ENCODE results near the gene SLC5A5. TPM values are rescaled to one million over a fixed set of nuclear protein-coding genes. Genes with fewer than 3 reads are reported as not detected.

SLC5A5 gene
- total and polyA plus RNA-seq, 10 of the 15 experiments (the other 5 are each of a cell fraction or from before 2014, with no cell fraction given): 0.02 to 0.08 (median 0.05) TPM; not detected in 3

GRCh38 chr19:17836530-17836929 lies 35.2 kb upstream of the SLC5A5 start (continued):
- no peak for TF ChIP-seq CEBPZ (IDR thresholded peaks at IDR 0.05; ENCODE audit: low read depth, low read length)
- TF ChIP-seq SP1 (IDR thresholded peaks at IDR 0.05; ENCODE audit: low read depth, low read length): no peak
- TF ChIP-seq NBN (IDR thresholded peaks at IDR 0.05): no peak
- no peak for TF ChIP-seq RELB (IDR thresholded peaks at IDR 0.05; ENCODE audit: low read depth)
- no peak for TF ChIP-seq TCF12 (IDR thresholded peaks at IDR 0.05; ENCODE audit: low read depth, low read length)
- no peak for TF ChIP-seq ATF3 (IDR thresholded peaks at IDR 0.05; ENCODE audit: borderline replicate concordance, extremely low read depth, low read depth, low read length)

GRCh38 chr19:17837972-17838371 lies 33.8 kb upstream of the SLC5A5 start:
- Histone ChIP-seq H3K27me3 (replicated peaks in 1 of 2; ENCODE audit: control insufficient read depth in 2 of 2, insufficient read depth in 2 of 2, low read length in 1 of 2) (no peaks in the 10 kb centered on the region), H3K9me3 (replicated peaks; ENCODE audit: control insufficient read depth, insufficient read depth, low read length) (no peaks in the 10 kb centered on the region; the same call in 2 of the 3 replicates), H3K27ac (ENCODE audit: control insufficient read depth, insufficient read depth) (no peak overlapping the region), H4K20me1 (ENCODE audit: control insufficient read depth, insufficient read depth) (no peaks in the 10 kb centered on the region), H3K79me2 (ENCODE audit: control insufficient read depth, insufficient read depth, low read length) (no peaks in the 10 kb centered on the region), H3K36me3 (ENCODE audit: control insufficient read depth in 2 of 2, insufficient read depth in 2 of 2, low read length in 1 of 2) (peaks cover 11% of the 10 kb centered on the region in 2 experiments), H2AFZ (ENCODE audit: control insufficient read depth, low read depth, low read length) (no peak overlapping the region), H3K9ac (ENCODE audit: control insufficient read depth, insufficient read depth, low read length) (no peak overlapping the region), H3K4me3 (no peak overlapping the region), H3K4me2 (ENCODE audit: control insufficient read depth, insufficient read depth) (no peak overlapping the region), H3K4me1 (ENCODE audit: control insufficient read depth, insufficient read depth, low read length) (no peaks in the 10 kb centered on the region)
- no TSS peak for BruUV-seq (replicated peaks)
- ATAC-seq (no peak), DNase-seq (ENCODE audit: low read depth, low spot score) (no peak), FAIRE-seq (no peak)
- POLR2A ChIA-PET: no interaction called here
- intact Hi-C loops (cut with micrococcal nuclease; ENCODE audit: unreplicated experiment) (no loop called here), in situ Hi-C loops (cut with MboI) (no loop called here)
- RAD21 ChIA-PET (ENCODE audit: unreplicated experiment): no interaction called here
- SMC1A ChIA-PET (ENCODE audit: uncharacterized antibody, unreplicated experiment): no interaction called here
- WGBS (ENCODE audit: insufficient coverage, insufficient replicate concordance, low lambda C conversion rate, missing lambda C conversion rate): 96% methylated on average over 7 of the region's 7 CpGs
- CTCF ChIA-PET: interaction anchor here (0.5 to 1.1 kb wide), 3 partner anchors 9 to 22 kb away, joined by 3 to 5 read pairs (median 3); partner anchors contain the start of gene RPL18A
- TF ChIP-seq CBFB (IDR thresholded peaks at IDR 0.05; ENCODE audit: low read depth) (no peak), HDAC6 (IDR thresholded peaks at IDR 0.05; ENCODE audit: unreplicated experiment) (no peak), PAX8 (IDR thresholded peaks at IDR 0.05) (no peak), CTCF (IDR thresholded peaks at IDR 0.05 in 2 of 3, conservative IDR thresholded peaks at IDR 0.05 in 1 of 3; ENCODE audit: control insufficient read depth in 2 of 3, extremely low read depth in 1 of 3, insufficient read depth in 1 of 3, low read depth in 3 of 3, low read length in 3 of 3) (no peak), POLR2AphosphoS2 (IDR thresholded peaks at IDR 0.05; ENCODE audit: low read depth, low read length) (no peak)
